ENCODE data around the gene PLRG1.
A peak's percentile ranks its signal among the peaks of the same experiment; 100 is the strongest.

PLRG1 gene

GRCh38 chr4:154574311-154574710 is 24.1 kb upstream of the PLRG1 start:
- DNase-seq (ENCODE audit: low read depth, low spot score) = no peak

- no peak for DNase-seq (ENCODE audit: low read depth, low spot score)
Observed at GRCh38 chr4:154573190-154573870, 23.1 kb upstream of the PLRG1 start.

GRCh38 chr4:154569584-154569983 is 19.4 kb upstream of the PLRG1 start:
- DNase-seq (ENCODE audit: low read depth, low spot score) = no peak

- DNase-seq (ENCODE audit: low read depth, low spot score) = no peak
Observed at GRCh38 chr4:154569028-154569427, 18.8 kb upstream of the PLRG1 start.

GRCh38 chr4:154566639-154567204 is 16.5 kb upstream of the PLRG1 start:
- no peak for DNase-seq (ENCODE audit: low read depth, low spot score)

GRCh38 chr4:154565704-154566103 is 15.5 kb upstream of the PLRG1 start:
- no peak for DNase-seq (ENCODE audit: low read depth, low spot score)

GRCh38 chr4:154564311-154564710 is 14.1 kb upstream of the PLRG1 start:
- DNase-seq (ENCODE audit: low read depth, low spot score) = no peak

GRCh38 chr4:154562697-154563254 is 12.6 kb upstream of the PLRG1 start, which contains the start of gene FGB:
Gene FGB (plus strand): TSS chr4:154563011. CDS start chr4:154563019, 8 bp downstream.
- DNase-seq (ENCODE audit: low read depth, low spot score) = no peak

- DNase-seq (ENCODE audit: low read depth, low spot score) = no peak
Observed at GRCh38 chr4:154560824-154561231, 10.6 kb upstream of the PLRG1 start.

GRCh38 chr4:154560419-154560801 is 10.2 kb upstream of the PLRG1 start:
- no peak for DNase-seq (ENCODE audit: low read depth, low spot score)

- no peak for DNase-seq (ENCODE audit: low read depth, low spot score)
Observed at GRCh38 chr4:154559494-154560418, 9.6 kb upstream of the PLRG1 start.

- no peak for DNase-seq (ENCODE audit: low read depth, low spot score)
Observed at GRCh38 chr4:154559141-154559493, 8.9 kb upstream of the PLRG1 start.

- DNase-seq (ENCODE audit: low read depth, low spot score) = peak; percentile 41
Observed at GRCh38 chr4:154551872-154552686, 1.9 kb upstream of the PLRG1 start.

- DNase-seq (ENCODE audit: low read depth, low spot score) = no peak
Observed at GRCh38 chr4:154545689-154546088, 4.5 kb downstream of the PLRG1 start.

- DNase-seq (ENCODE audit: low read depth, low spot score) = no peak
Observed at GRCh38 chr4:154542271-154542879, 7.8 kb downstream of the PLRG1 start.

GRCh38 chr4:154534296-154534695 is 15.9 kb downstream of the PLRG1 start:
- no peak for DNase-seq (ENCODE audit: low read depth, low spot score)

- no peak for DNase-seq (ENCODE audit: low read depth, low spot score)
Observed at GRCh38 chr4:154529728-154530519, 20.3 kb downstream of the PLRG1 start.

GRCh38 chr4:154528869-154529268 is 21.3 kb downstream of the PLRG1 start:
- no peak for DNase-seq (ENCODE audit: low read depth, low spot score)

GRCh38 chr4:154527308-154527707 is 22.9 kb downstream of the PLRG1 start:
- no peak for DNase-seq (ENCODE audit: low read depth, low spot score)

GRCh38 chr4:154526151-154526550 is 24.0 kb downstream of the PLRG1 start:
- no peak for DNase-seq (ENCODE audit: low read depth, low spot score)

Measured in activated naive CD8-positive, alpha-beta T cell treated with anti-CD3 and anti-CD28 coated beads, Interleukin-2, amount 50 U/mL, for 16 hours (primary cell).